Ishikawa (cell line): ENCODE data around the gene DCLK1.

Source experiments
- EGR1 ChIP-seq: IDR thresholded peaks from 2 replicates; pipeline ENCODE4 v1.6.1; 2012
- EP300 ChIP-seq: IDR thresholded peaks from 2 replicates; pipeline ENCODE4 v1.6.1; 2012; ENCODE audit warnings: borderline replicate concordance
- FOXM1 ChIP-seq: IDR thresholded peaks from 2 replicates; pipeline ENCODE4 v1.6.1; 2012; ENCODE audit warnings: low read depth, borderline replicate concordance
- MAX ChIP-seq: IDR thresholded peaks from 2 replicates; pipeline ENCODE4 v1.6.1; 2012
- RAD21 ChIP-seq: IDR thresholded peaks from 2 replicates; pipeline ENCODE4 v1.6.1; 2012; ENCODE audit warnings: low read depth
- REST ChIP-seq: IDR thresholded peaks from 2 replicates; pipeline ENCODE4 v1.6.1; 2012; ENCODE audit warnings: low read depth, mild to moderate bottlenecking
- TAF1 ChIP-seq: IDR thresholded peaks from 2 replicates; pipeline ENCODE4 v1.6.1; 2012; ENCODE audit warnings: low read depth, mild to moderate bottlenecking
- TCF12 ChIP-seq: IDR thresholded peaks from 2 replicates; pipeline ENCODE4 v1.6.1; 2012; ENCODE audit warnings: low read depth
- TEAD4 ChIP-seq: IDR thresholded peaks from 2 replicates; pipeline ENCODE4 v1.6.1; 2012
- YY1 ChIP-seq: IDR thresholded peaks from 2 replicates; pipeline ENCODE4 v1.6.1; 2012; ENCODE audit warnings: low read depth

GRCh38 chr13:36088463-36088862, 42.7 kb downstream of the DCLK1 start:
- TF ChIP-seq FOXM1 (no peak), TAF1 (no peak), TEAD4 (no peak), EGR1 (no peak), REST (no peak), EP300 (no peak), RAD21 (no peak), YY1 (no peak), TCF12 (no peak), MAX (no peak)
